IMR-90 (cell line): ENCODE data around the gene LTBP1. TPM values are rescaled to one million over a fixed set of nuclear protein-coding genes. Genes with fewer than 3 reads are reported as not detected.

ENCODE experiments used
- ATAC-seq: fragments of 200-7000 bp; cut with Tn5 transposase; 2 replicates; pipeline ENCODE4 v1.9.1; 2020; ENCODE audit warnings: low read depth, mild to moderate bottlenecking, moderate library complexity
- BruUV-seq: library from RNA; stranded (reverse); fragments of 400-500 nt; replicated peaks from 2 replicates; lab custom pipeline; 2021; lab: Mats Ljungman, UMichigan
- CTCF ChIA-PET: fragments of 300-600 bp; formaldehyde crosslinking; extraction: SDS; loops from one replicate; lab custom pipeline; 2021; ENCODE audit warnings: antibody characterized with exemption; lab: Yijun Ruan, JAX
- POLR2A ChIA-PET: fragments of 300-600 bp; sonication (Branson Sonifier 250); formaldehyde crosslinking; loops from one replicate; lab custom pipeline; 2022; ENCODE audit warnings: antibody characterized with exemption; ENCODE audit not compliant: unreplicated experiment; lab: Charles Lee
- DNase-seq: peaks from one replicate; pipeline ENCODE4 v3.0.0; 2013
- H2AFZ ChIP-seq: replicated peaks from 2 replicates; pipeline ENCODE3; 2013; ENCODE audit warnings: low read length, mild to moderate bottlenecking; ENCODE audit not compliant: poor library complexity
- H2AK5ac ChIP-seq: 2 replicates; pipeline ENCODE4 v1.6.1; 2013; ENCODE audit warnings: low read depth, low read length, inconsistent platforms
- H2AK9ac ChIP-seq: replicated peaks from 2 replicates; pipeline ENCODE3; 2013; ENCODE audit warnings: mild to moderate bottlenecking, low read depth, low read length, moderate library complexity; ENCODE audit not compliant: poor library complexity
- H2BK120ac ChIP-seq: 2 replicates; pipeline ENCODE4 v1.6.1; 2013; ENCODE audit warnings: low read depth, low read length, inconsistent platforms
- H2BK15ac ChIP-seq: 3 replicates; pipeline ENCODE4 v1.6.1; 2013; ENCODE audit warnings: low read depth, low read length, inconsistent platforms
- H2BK20ac ChIP-seq: 2 replicates; pipeline ENCODE4 v1.6.1; 2013; ENCODE audit warnings: low read depth, mild to moderate bottlenecking, inconsistent platforms, low read length, moderate library complexity
- H2BK5ac ChIP-seq: 2 replicates; pipeline ENCODE4 v1.6.1; 2013; ENCODE audit warnings: mild to moderate bottlenecking, low read depth, low read length, inconsistent platforms; ENCODE audit not compliant: poor library complexity, severe bottlenecking
- H3K14ac ChIP-seq: replicated peaks from 2 replicates; pipeline ENCODE4 v1.6.1; 2013; ENCODE audit warnings: low read depth, low read length, inconsistent platforms
- H3K18ac ChIP-seq: 2 replicates; pipeline ENCODE4 v1.6.1; 2013; ENCODE audit warnings: low read depth, low read length, control low read depth
- H3K23ac ChIP-seq: 2 replicates; pipeline ENCODE4 v1.6.1; 2013; ENCODE audit warnings: low read depth, low read length, inconsistent platforms
- H3K27ac ChIP-seq: 2 replicates; pipeline ENCODE4 v1.5.1; 2013; ENCODE audit warnings: mild to moderate bottlenecking, control low read depth, low read length; ENCODE audit not compliant: insufficient read depth
- H3K27me3 ChIP-seq: 2 replicates; pipeline ENCODE4 v1.6.1; 2013; ENCODE audit warnings: low read length; ENCODE audit not compliant: control insufficient read depth, insufficient read depth
- H3K36me3 ChIP-seq: 2 replicates; pipeline ENCODE4 v1.6.1; 2013; ENCODE audit warnings: low read length, mixed read lengths; ENCODE audit not compliant: control insufficient read depth, insufficient read depth
- H3K4ac ChIP-seq: 2 replicates; pipeline ENCODE4 v1.6.1; 2013; ENCODE audit warnings: low read depth, low read length, inconsistent platforms
- H3K4me1 ChIP-seq: 2 replicates; pipeline ENCODE4 v1.6.1; 2013; ENCODE audit warnings: low read length, mixed read lengths; ENCODE audit not compliant: control insufficient read depth, insufficient read depth
- H3K4me2 ChIP-seq: 2 replicates; pipeline ENCODE4 v1.6.1; 2013; ENCODE audit warnings: low read depth, mild to moderate bottlenecking, control low read depth, low read length, moderate library complexity
- H3K4me3 ChIP-seq: 2 replicates; pipeline ENCODE4 v1.5.1; 2013; ENCODE audit warnings: low read depth, mild to moderate bottlenecking, control low read depth, low read length, moderate library complexity; ENCODE audit not compliant: insufficient read depth
- H3K56ac ChIP-seq: 2 replicates; pipeline ENCODE4 v1.6.1; 2013; ENCODE audit warnings: low read length, inconsistent platforms; ENCODE audit not compliant: insufficient read depth; ENCODE audit errors: extremely low read depth
- H3K79me1 ChIP-seq, 2 experiments: 2 replicates each; pipeline ENCODE4 v1.6.1; 2013; ENCODE audit warnings: low read length in 2 of 2, inconsistent platforms in 1 of 2, low read depth in 1 of 2
- H3K9ac ChIP-seq: 2 replicates; pipeline ENCODE4 v1.6.1; 2013; ENCODE audit warnings: low read depth, low read length, control low read depth
- H3K9me1 ChIP-seq: 2 replicates; pipeline ENCODE4 v1.6.1; 2013; ENCODE audit warnings: low read length, inconsistent platforms; ENCODE audit not compliant: insufficient read depth
- H3K9me3 ChIP-seq: 2 replicates; pipeline ENCODE4 v1.6.1; 2013; ENCODE audit warnings: low read length; ENCODE audit not compliant: control insufficient read depth, insufficient read depth
- H4K20me1 ChIP-seq: 2 replicates; pipeline ENCODE4 v1.6.1; 2013; ENCODE audit warnings: low read length, inconsistent platforms; ENCODE audit not compliant: insufficient read depth
- H4K5ac ChIP-seq: 2 replicates; pipeline ENCODE4 v1.6.1; 2013; ENCODE audit warnings: mild to moderate bottlenecking, low read depth, low read length, control low read depth
- H4K8ac ChIP-seq, 2 experiments: 2 replicates each; pipeline ENCODE4 v1.6.1; 2013; ENCODE audit warnings: low read depth in 2 of 2, low read length in 2 of 2, control low read depth in 1 of 2, inconsistent platforms in 1 of 2
- H4K91ac ChIP-seq: 2 replicates; pipeline ENCODE4 v1.6.1; 2013; ENCODE audit warnings: low read depth, low read length, inconsistent platforms; ENCODE audit not compliant: insufficient read depth
- BHLHE40 ChIP-seq: fragments of 150-350 bp; IDR thresholded peaks from 2 replicates; pipeline ENCODE4 v1.6.1; 2016; ENCODE audit warnings: mild to moderate bottlenecking, low read depth, low read length
- CEBPB ChIP-seq: IDR thresholded peaks from 2 replicates; pipeline ENCODE4 v1.6.1; 2012; ENCODE audit warnings: low read depth, low read length, improper control_type of control experiment
- CHD1 ChIP-seq: IDR thresholded peaks from 2 replicates; pipeline ENCODE4 v1.6.1; 2012; ENCODE audit warnings: low read depth, low read length, improper control_type of control experiment
- FOS ChIP-seq: fragments of 150-350 bp; IDR thresholded peaks from 2 replicates; pipeline ENCODE4 v1.6.1; 2016; ENCODE audit warnings: low read depth, low read length
- MAFK ChIP-seq: IDR thresholded peaks from 2 replicates; pipeline ENCODE4 v1.6.1; 2012; ENCODE audit warnings: low read depth, low read length, improper control_type of control experiment
- NFE2L2 ChIP-seq: fragments of 150-350 bp; IDR thresholded peaks from 2 replicates; pipeline ENCODE4 v1.6.1; 2016; ENCODE audit warnings: low read depth, mild to moderate bottlenecking, low read length
- POLR2A ChIP-seq: IDR thresholded peaks from 2 replicates; pipeline ENCODE4 v1.6.1; 2012; ENCODE audit warnings: mild to moderate bottlenecking, low read depth, low read length
- RCOR1 ChIP-seq: IDR thresholded peaks from 2 replicates; pipeline ENCODE4 v1.6.1; 2012; ENCODE audit warnings: mild to moderate bottlenecking, low read length, improper control_type of control experiment; ENCODE audit not compliant: insufficient replicate concordance
- RFX5 ChIP-seq: IDR thresholded peaks from 2 replicates; pipeline ENCODE4 v1.8.0; 2012; ENCODE audit warnings: low read depth, mild to moderate bottlenecking, low read length, moderate library complexity
- SMC3 ChIP-seq: fragments of 150-350 bp; IDR thresholded peaks from 2 replicates; pipeline ENCODE4 v1.6.1; 2016; ENCODE audit warnings: low read depth, mild to moderate bottlenecking, antibody characterized with exemption, low read length, moderate library complexity
- USF2 ChIP-seq: fragments of 150-350 bp; IDR thresholded peaks from 2 replicates; pipeline ENCODE4 v1.6.1; 2017; ENCODE audit warnings: mild to moderate bottlenecking, antibody characterized with exemption, low read length, low read depth
- WGBS, 2 experiments: methylation state at CpG; one replicate each; pipeline versions ENCODE4 v1.1.5 to v1.1.7; 2013; ENCODE audit warnings: missing lambda C conversion rate in 2 of 2; ENCODE audit not compliant: insufficient read length in 1 of 2; ENCODE audit errors: extremely low coverage in 2 of 2; 5-methylcytosine and 5-hydroxymethylcytosine counted together
- dilution Hi-C: fragments of 300-500 bp; cut with HindIII; formaldehyde crosslinking; loops from one replicate; pipeline ENCODE4 v1.14.3; 2018; ENCODE audit warnings: low sequenced_read_pairs; ENCODE audit not compliant: unreplicated experiment
- in situ Hi-C: fragments of 300-500 bp; cut with MboI; formaldehyde crosslinking; loops from 3 replicates; pipeline ENCODE4 v1.14.3; 2019; ENCODE audit warnings: low sequenced_read_pairs, inconsistent platforms, mixed read lengths
- intact Hi-C: fragments of 100-400 bp; cut with micrococcal nuclease; formaldehyde crosslinking; loops from 2 replicates; pipeline ENCODE4 v1.10.0; 2022
- polyA plus RNA-seq, 3 experiments: library from polyadenylated mRNA; depleted of rRNA; stranded (reverse); fragments of >200 nt; gene quantifications; 2 replicates each; pipeline ENCODE4 v1.2.3, GENCODE V29; 2012; ENCODE audit warnings: low replicate concordance in 1 of 3
- total RNA-seq: library from RNA; depleted of rRNA; stranded (reverse); fragments of >200 nt; gene quantifications from 2 replicates; pipeline ENCODE4 v1.2.3, GENCODE V29; 2012
- TF ChIP-seq, protein P1 (sequence below): fragments of 150-350 bp; IDR thresholded peaks from 2 replicates; pipeline ENCODE4 v1.6.1; 2016; ENCODE audit warnings: low read depth, mild to moderate bottlenecking, low read length, moderate library complexity, borderline replicate concordance

Gene LTBP1
- total and polyA plus RNA-seq, 2 of the 4 experiments (the other 2 are of a cell fraction), result 235 to 326 TPM

GRCh38 chr2:32940316-32940997 is 6.3 kb upstream of the LTBP1 start:
- no peak for DNase-seq
- H3K4me1 ChIP-seq, result peaks cover 6% of the 10 kb centered on the region; the same call in 1 of the 2 replicates
- H3K18ac ChIP-seq, result no peak overlapping the region
- no peak overlapping the region for H2BK20ac ChIP-seq
- no TSS peak for BruUV-seq
- ChIA-PET POLR2A (no interaction called here), CTCF (no interaction called here)
- peaks cover 5% of the 10 kb centered on the region; the same call in 1 of the 2 replicates for H3K9me1 ChIP-seq
- H3K79me1 ChIP-seq, result peaks cover 0 to 2% of the 10 kb centered on the region in 2 experiments; a peak in 1 of 4 replicates
- no peak overlapping the region for H3K4me2 ChIP-seq
- no peaks in the 10 kb centered on the region for H3K9me3 ChIP-seq
- H4K20me1 ChIP-seq, result no peaks in the 10 kb centered on the region
- no peaks in the 10 kb centered on the region for H3K27me3 ChIP-seq
- intact Hi-C loops (no loop called here), dilution Hi-C loops (no loop called here), in situ Hi-C loops (loop anchor here (10.0 kb wide), 1 partner anchor 194 kb away; no protein-coding TSS in a partner anchor)
- H2AFZ ChIP-seq, result no peak overlapping the region
- H3K23ac ChIP-seq, result no peak overlapping the region
- H2BK5ac ChIP-seq, result no peak overlapping the region
- no peak overlapping the region for H2BK15ac ChIP-seq
- no peaks in the 10 kb centered on the region for H3K36me3 ChIP-seq
- H2AK9ac ChIP-seq, result no peak overlapping the region
- H3K56ac ChIP-seq, result no peak overlapping the region
- H3K4me3 ChIP-seq, result no peak overlapping the region
- no peak overlapping the region for H2BK120ac ChIP-seq
- no peak overlapping the region for H3K27ac ChIP-seq
- no peak overlapping the region for H2AK5ac ChIP-seq
- TF ChIP-seq MAFK, result no peak
- TF ChIP-seq NFE2L2, result no peak
- TF ChIP-seq CEBPB, result no peak
- TF ChIP-seq, protein P1, sequence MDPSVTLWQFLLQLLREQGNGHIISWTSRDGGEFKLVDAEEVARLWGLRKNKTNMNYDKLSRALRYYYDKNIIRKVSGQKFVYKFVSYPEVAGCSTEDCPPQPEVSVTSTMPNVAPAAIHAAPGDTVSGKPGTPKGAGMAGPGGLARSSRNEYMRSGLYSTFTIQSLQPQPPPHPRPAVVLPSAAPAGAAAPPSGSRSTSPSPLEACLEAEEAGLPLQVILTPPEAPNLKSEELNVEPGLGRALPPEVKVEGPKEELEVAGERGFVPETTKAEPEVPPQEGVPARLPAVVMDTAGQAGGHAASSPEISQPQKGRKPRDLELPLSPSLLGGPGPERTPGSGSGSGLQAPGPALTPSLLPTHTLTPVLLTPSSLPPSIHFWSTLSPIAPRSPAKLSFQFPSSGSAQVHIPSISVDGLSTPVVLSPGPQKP, result no peak
- TF ChIP-seq FOS, result no peak
- no peak for TF ChIP-seq RCOR1
- TF ChIP-seq SMC3, result no peak
- TF ChIP-seq BHLHE40, result no peak
- TF ChIP-seq USF2, result no peak
- TF ChIP-seq POLR2A, result no peak
- TF ChIP-seq CHD1, result no peak
- TF ChIP-seq RFX5, result no peak
- H3K4ac ChIP-seq, result no peak overlapping the region
- no peak overlapping the region for H3K9ac ChIP-seq
- H4K91ac ChIP-seq, result no peak overlapping the region
- no CpG with 5 or more reads among the region's 8 CpGs for WGBS, 2 experiments
- no peak overlapping the region for H4K8ac ChIP-seq
- ATAC-seq, result no peak
- H3K14ac ChIP-seq, result no peak overlapping the region
- no peak overlapping the region for H4K5ac ChIP-seq
